HL-60 (cell line): Measurements from ENCODE around the gene DYRK1B.
A peak's percentile ranks its signal among the peaks of the same experiment; 100 is the strongest.
"Not testable (repeated sequence)": the region's sequence is repeated elsewhere in the genome, so short reads cannot be mapped to it uniquely, and the experiment has no call there.

Experiments
- DNase-seq, 2 experiments: peaks; one replicate each; pipeline ENCODE4 v3.0.0-alpha.2; 2010 to 2020; ENCODE audit warnings: low read depth in 1 of 2, low spot score in 1 of 2
- H3K27ac ChIP-seq: fragments of 250-450 bp; sonication (Bioruptor Pico); replicated peaks from 2 replicates; pipeline ENCODE4 v1.5.1; 2020; ENCODE audit warnings: mild to moderate bottlenecking, moderate library complexity
- H3K27me3 ChIP-seq: fragments of 250-450 bp; sonication (Bioruptor Pico); 2 replicates; pipeline ENCODE4 v1.5.1; 2021; ENCODE audit warnings: mild to moderate bottlenecking, moderate library complexity; ENCODE audit not compliant: insufficient read depth, poor library complexity, severe bottlenecking
- H3K4me3 ChIP-seq: replicated peaks from 2 replicates; pipeline ENCODE4 v1.5.1; 2011; ENCODE audit warnings: mild to moderate bottlenecking, control low read depth, low read length; ENCODE audit not compliant: insufficient read depth
- CTCF ChIP-seq: IDR thresholded peaks from one replicate; pipeline ENCODE4 v1.5.1; 2011; ENCODE audit warnings: low read length, control low read depth, inconsistent platforms; ENCODE audit not compliant: insufficient read depth
- GABPA ChIP-seq: IDR thresholded peaks from 2 replicates; pipeline ENCODE4 v1.6.1; 2012; ENCODE audit warnings: low read depth
- POLR2AphosphoS5 ChIP-seq: IDR thresholded peaks from 2 replicates; pipeline ENCODE4 v1.6.1; 2012; ENCODE audit warnings: low read depth
- SPI1 ChIP-seq: IDR thresholded peaks from 2 replicates; pipeline ENCODE4 v1.6.1; 2012; ENCODE audit warnings: low read depth, mild to moderate bottlenecking, borderline replicate concordance
- long read RNA-seq: library from polyadenylated mRNA; unstranded; transcript quantifications from one replicate; pipeline ENCODE4 v2.0.0, GENCODE V29; 2020
- TF ChIP-seq, protein P1 (sequence below): IDR thresholded peaks from 2 replicates; pipeline ENCODE4 v1.6.1; 2012; ENCODE audit warnings: low read depth; ENCODE audit not compliant: insufficient replicate concordance

Gene DYRK1B
- long read RNA-seq, result 0 reads

GRCh38 chr19:39833464-39834286, at the start of gene DYRK1B:
TSS of gene DYRK1B (minus strand) at chr19:39834162. CDS start at chr19:39831867, 2,295 bp downstream.
- TF ChIP-seq CTCF (no peak), SPI1 (no peak), GABPA (no peak), POLR2AphosphoS5 (no peak; the same call in 1 of the 2 replicates)
- TF ChIP-seq, protein P1, sequence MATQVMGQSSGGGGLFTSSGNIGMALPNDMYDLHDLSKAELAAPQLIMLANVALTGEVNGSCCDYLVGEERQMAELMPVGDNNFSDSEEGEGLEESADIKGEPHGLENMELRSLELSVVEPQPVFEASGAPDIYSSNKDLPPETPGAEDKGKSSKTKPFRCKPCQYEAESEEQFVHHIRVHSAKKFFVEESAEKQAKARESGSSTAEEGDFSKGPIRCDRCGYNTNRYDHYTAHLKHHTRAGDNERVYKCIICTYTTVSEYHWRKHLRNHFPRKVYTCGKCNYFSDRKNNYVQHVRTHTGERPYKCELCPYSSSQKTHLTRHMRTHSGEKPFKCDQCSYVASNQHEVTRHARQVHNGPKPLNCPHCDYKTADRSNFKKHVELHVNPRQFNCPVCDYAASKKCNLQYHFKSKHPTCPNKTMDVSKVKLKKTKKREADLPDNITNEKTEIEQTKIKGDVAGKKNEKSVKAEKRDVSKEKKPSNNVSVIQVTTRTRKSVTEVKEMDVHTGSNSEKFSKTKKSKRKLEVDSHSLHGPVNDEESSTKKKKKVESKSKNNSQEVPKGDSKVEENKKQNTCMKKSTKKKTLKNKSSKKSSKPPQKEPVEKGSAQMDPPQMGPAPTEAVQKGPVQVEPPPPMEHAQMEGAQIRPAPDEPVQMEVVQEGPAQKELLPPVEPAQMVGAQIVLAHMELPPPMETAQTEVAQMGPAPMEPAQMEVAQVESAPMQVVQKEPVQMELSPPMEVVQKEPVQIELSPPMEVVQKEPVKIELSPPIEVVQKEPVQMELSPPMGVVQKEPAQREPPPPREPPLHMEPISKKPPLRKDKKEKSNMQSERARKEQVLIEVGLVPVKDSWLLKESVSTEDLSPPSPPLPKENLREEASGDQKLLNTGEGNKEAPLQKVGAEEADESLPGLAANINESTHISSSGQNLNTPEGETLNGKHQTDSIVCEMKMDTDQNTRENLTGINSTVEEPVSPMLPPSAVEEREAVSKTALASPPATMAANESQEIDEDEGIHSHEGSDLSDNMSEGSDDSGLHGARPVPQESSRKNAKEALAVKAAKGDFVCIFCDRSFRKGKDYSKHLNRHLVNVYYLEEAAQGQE, result no peak
- Histone ChIP-seq H3K4me3 (no peak within 1 kb of the TSS), H3K27ac (no peak within 1 kb of the TSS), H3K27me3 (no peaks in the 10 kb centered on the region)
- DNase-seq, result no peak

DNA sequence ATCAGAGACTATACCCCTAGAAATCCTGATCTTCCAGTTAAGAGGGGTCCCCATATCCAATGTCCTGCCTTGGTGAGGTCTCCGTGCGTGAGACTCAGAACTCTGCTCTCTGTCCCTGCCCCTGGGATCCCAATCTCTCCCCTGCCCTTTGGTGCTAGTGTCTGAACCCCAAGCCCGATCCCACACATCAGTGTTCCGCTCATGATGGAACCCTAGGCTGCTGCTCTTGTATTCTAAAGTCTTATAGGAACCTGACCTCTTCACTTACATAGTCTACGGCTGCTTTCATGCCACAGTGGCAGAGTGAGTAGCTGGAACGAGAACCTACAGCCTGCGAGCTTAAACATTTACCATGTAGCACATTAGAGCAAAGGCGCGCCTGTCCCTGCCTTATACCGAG, 48.7 kb upstream of the DYRK1B start:
- H3K4me3 ChIP-seq, H3K27ac ChIP-seq: not testable (repeated sequence)

GRCh38 chr19:39881495-39882110, 47.6 kb upstream of the DYRK1B start:
- not testable (repeated sequence) for H3K4me3 ChIP-seq, H3K27me3 ChIP-seq, H3K27ac ChIP-seq
- DNase-seq, result peak; percentile 29 to 58
- peak; percentile 7 for TF ChIP-seq CTCF

More for the DNA sequence above, 48.7 kb upstream of the DYRK1B start:
- H3K27me3 ChIP-seq, DNase-seq: not testable (repeated sequence)

GRCh38 chr19:39880241-39880640, 46.3 kb upstream of the DYRK1B start:
- H3K27me3 ChIP-seq, H3K27ac ChIP-seq, H3K4me3 ChIP-seq, DNase-seq: not testable (repeated sequence)

- not testable (repeated sequence) for DNase-seq, H3K4me3 ChIP-seq, H3K27ac ChIP-seq, H3K27me3 ChIP-seq
Observed at GRCh38 chr19:39879796-39880195, 45.8 kb upstream of the DYRK1B start.

DNA sequence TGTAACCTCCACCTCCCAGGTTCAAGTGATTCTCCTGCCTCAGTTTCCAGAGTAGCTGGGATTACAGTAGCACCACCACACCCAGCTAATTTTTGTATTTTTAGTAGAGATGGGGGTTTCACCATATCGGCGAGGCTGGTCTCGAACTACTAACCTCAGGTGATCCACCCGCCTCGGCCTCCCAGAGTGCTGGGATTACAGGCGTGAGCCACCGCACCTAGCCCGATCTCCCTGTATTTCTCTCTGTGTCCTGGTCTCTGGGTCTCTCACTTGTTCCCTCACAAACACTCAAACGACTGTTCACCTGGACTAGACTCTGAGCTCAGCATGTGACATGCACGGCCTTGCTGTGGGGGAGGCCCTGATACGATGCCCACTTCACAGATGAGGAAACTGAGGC, 44.9 kb upstream of the DYRK1B start:
- not testable (repeated sequence) for DNase-seq, H3K27me3 ChIP-seq, H3K27ac ChIP-seq, H3K4me3 ChIP-seq
